ENCODE results near the gene SPEM3.
A peak's percentile ranks its signal among the peaks of the same experiment; 100 is the strongest.
"Not testable (repeated sequence)": the region's sequence is repeated elsewhere in the genome, so short reads cannot be mapped to it uniquely, and the experiment has no call there.

Gene SPEM3

GRCh38 chr17:7443499-7444485 is 15.1 kb downstream of the SPEM3 start:
- DNase-seq: no peak

GRCh38 chr17:7444682-7445618 is 16.3 kb downstream of the SPEM3 start, which contains the start of gene CHRNB1:
TSS of gene CHRNB1 (plus strand) at chr17:7445061. CDS start at chr17:7445128, 67 bp downstream.
- DNase-seq: peak in 1 of 3 experiments; percentile 6

DNA sequence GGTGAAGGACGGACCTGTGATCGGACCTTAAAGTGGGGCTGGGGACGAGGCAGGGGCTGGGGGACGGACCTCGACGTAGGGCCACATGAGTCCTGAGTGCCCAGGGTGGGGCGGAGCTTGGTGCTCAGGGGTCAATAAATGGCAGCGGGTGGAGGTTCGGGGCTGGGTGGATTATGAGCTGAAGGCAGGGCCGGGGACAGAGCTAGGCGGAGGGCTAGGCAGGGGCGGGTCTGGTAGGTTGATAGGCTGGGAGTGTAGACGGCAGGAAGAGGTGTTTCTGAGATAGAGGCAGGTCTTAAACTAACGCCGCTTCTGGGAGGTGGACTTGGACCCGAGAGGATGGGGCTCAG is 16.9 kb downstream of the SPEM3 start:
- no peak for DNase-seq

GRCh38 chr17:7448461-7448860 is 19.8 kb downstream of the SPEM3 start:
- DNase-seq: no peak

DNA sequence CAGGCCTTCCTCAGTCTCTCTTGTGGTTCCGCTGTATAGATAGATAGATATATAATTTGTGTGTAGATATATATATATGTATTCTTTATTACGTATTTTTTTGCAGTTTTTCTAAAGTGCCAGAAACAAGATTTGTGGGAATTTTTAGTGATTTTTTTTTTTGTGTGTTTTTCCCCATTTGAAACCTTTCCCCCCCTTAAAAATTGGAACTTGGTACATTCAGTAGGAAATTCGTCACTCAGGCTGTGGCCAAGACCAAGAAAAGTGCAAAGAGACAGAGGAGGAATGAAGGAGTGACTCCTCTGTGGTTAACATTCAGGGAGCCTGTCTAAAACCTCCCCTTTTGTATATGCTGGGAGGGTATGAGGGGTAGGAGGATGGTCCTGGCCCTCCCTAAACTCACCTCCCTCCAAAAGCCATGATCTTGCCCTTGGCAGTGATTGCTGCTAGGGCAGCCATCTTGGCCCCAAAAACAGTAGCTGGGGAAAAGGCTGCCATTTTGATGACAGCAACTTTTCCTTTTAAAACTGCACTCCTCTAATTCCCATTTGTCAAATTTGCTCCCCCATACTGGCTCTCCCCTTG is 31.4 kb downstream of the SPEM3 start:
- no peak for DNase-seq

DNA sequence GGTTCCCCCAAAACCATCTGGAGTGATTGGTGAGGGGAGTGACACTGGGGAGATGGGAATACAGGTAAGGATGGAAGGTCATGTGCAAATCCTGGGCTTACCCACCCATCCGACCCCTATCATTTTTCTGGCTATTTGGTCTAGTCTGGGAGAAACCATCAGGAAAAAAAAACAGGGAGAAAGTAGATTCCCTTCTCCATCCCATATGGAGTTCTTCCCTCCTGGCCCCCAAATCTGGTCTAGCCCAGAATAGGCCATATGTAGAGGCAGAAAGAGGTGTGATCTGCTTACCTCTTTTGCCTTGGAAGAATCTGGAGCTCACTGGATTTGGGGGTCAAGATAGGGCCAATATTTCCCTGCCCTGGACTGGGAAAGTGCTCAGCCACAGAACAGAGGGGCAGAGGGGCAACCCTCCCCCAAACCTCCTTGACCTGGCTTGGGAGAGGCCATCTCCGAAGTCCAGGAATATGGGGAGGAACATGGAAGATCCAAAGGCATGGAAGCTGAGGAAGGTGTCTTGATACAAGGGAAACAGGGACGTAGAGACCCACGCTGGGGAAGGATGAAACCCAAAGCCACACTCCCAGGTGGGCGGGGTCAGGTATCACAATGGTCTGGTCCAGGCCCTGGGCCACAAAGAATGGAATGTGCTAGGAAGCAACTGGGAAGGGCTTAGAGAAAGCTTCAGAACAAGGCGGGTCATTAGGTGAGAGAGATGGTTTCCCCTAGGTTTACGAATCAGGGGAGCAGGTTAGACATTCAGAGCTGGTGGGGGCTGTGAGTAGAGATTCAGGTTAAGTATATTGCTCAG is 32.4 kb downstream of the SPEM3 start:
- DNase-seq: no peak

DNA sequence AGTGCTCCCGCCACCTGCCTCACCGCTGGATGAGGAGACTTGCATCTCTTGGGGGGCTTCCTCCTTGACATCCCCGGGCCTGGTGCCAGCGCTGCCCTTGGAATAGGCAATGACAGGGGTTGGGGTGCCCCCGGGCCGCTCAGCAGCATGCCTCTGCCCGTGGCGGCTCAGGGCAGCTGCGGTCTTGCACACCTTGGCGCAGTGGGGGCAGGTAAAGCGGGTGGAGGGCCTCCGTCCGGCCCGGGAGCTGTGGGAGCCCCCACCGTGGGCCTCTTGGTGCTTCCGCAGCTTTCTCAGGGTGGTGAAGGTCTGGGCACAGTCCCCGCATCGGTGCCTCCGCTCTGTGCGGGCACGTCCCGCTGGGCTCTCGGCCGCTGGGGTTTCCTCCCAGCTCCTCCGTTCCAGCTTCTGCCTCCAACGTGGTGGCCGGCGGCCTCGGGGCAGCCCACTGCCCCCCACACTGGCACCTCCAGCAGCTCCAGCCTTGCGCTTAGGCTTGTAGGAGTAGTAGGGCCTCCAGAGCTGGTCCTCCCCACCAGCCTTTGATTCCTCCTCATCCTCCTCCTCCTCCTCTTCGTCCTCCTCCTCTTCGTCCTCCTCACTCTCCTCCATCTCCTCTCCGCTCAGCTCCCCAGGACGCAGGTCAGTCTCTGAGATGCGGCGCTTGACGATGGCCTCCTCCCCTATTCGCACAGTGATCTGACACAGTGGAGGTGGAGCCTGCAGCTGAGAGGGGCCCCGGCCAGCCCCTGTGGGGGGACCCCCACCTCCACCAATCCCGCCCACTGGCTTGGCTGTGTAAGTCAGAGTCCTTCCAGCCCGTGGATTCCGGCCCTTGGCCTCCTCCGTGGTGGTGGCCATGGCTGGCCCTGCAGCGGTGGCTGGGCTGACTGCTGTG is 34.1 kb downstream of the SPEM3 start:
- no peak for DNase-seq

- DNase-seq: no peak
Observed at GRCh38 chr17:7463372-7463846, 34.8 kb downstream of the SPEM3 start.

- DNase-seq: no peak
Observed at GRCh38 chr17:7464081-7464480, 35.4 kb downstream of the SPEM3 start.

DNA sequence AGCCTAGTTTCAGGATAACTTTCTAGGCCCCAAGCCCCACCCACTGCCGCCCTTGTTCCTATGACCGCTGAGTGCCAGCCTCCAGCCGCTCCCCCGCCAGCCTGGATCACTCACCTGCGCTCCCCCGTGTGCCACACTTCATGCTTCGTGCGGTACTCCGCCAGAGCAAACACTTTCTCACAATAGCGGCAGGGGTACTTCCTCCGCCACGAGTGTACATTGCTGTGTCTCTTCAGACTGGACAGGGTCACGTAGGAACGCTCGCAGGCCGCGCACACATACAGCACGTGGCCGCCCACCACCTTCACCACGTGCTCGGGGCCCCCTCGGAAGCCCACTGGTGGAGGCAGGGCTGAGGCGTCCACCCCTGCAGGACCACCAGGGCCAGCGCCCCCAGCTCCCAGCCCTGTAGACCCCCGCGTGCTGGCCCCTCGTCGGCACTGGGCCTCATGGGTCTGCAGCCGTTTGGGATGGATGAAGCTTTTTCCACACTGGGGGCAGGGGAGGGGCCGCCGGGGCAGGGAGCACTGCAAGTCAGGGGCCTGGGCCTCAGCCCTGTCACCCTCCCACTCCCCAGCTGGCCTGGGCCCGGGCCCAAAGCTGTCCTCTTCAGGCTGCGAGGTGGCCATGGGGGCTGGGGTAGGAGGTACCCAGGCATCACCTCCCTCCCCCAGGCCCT is 37.1 kb downstream of the SPEM3 start:
- no peak for DNase-seq

DNA sequence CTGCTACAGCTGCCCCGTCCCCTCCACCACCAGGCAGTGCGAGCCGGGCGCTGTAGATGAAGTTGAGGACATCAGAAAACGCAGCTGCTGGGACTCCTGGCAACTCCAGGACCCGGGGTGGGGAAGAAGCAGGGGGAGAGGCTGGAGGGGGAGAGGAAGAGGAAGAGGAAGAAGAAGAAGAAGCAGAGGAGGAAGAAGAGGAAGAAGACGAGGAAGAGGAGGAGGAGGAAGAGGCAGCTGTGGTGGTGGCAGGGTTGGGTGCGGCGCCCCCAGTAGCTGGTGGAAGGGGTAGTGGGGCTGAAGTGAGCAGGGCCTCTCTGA is 37.6 kb downstream of the SPEM3 start:
- DNase-seq: no peak

DNA sequence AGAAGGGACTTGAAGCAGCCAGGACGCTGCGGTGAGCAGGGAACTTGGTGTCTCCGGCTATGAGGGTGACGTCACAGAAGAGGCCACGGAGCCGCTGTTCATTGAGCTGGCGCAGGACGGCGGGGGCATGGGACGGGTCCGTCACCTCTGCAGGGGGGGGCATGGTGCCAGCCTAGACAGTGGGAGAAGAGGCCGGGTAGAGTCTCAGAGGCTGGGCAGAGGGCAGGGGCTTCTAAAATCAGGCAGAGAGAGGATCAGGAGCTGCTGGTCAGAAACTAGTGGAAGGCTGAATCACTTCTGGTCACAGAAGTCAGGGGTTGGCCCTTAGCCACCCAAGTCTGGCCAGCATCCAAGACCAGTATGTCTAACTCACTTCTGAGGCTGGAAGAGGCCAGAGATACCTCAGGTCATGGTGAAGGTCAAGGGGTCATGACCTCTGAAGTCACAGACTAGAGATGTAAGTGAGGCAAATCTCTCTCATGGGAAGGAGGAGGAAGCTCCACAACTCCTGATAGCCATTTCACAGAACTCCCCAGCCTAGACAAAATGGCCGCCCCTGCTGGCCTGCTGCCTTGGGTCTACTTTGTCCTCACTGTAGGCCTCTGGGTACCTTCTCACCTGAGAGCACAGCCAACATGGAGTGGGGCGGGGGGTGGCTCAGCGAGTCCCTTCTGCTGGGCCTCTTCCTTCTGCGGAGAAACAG is 38.1 kb downstream of the SPEM3 start:
- DNase-seq: no peak

DNA sequence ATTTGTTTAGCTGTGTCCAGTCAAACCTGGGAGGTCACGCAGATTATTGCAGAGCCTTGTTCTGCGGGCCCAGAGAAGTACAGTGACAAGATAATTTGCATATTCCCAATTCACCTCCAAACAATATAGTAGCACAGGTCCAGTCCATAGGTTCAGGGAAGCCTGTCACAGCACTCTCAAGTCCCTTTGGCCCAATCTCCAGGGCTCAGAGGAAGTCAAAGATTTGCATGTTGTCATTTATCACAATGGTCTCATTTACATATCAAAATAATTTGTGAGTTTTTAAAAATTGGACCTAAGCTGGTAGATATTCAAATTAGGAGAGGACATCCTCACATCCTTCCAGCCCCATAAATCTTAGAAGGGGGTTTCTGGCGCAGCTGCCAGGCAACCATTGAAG is 38.8 kb downstream of the SPEM3 start:
- DNase-seq: no peak

DNA sequence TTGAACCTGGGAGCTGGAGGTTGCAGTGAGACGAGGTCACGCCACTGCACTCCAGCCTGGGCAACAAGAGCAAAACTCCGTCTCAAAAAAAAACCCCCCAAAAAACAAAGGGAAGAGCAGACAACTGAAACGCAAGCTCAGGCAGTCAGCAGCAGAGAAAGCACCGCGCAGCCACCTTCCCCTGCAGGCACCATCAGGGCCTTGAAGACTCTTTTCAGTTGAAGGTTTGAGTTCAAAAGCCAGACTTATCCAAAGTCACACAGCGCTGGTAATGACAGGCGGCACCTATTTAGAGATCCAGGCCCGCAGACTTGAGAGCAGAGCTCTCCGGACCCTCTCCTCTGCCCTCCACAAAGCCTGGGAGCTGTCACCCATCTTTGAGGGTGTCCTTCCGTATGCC is 39.6 kb downstream of the SPEM3 start:
- no peak for DNase-seq

DNA sequence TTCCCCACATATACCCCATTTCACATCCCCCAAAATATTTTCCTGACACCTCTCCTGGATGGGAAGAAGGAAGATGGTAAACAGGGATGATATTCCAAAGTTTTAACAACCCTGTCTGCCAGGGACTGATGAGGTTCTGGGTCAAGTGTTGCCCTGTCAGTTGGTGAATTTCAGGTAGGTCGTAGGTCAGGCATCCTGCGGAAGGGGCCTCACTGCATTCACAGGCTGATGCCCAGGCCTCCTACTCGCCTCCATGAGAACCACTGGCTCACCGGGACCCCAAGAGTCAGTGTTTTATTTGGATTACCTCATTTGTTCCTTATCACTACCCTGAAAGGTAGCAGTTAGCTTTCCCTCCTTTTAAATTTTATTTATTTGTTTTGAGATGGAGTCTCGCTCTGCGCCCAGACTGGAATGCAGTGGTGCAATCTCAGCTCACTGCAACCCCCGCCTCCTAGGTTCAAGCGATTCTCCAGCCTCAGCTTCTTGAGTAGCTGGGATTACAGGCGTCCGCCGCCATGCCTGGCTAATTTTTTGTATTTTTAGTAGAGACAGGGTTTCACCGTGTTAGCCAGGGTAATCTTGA is 40.2 kb downstream of the SPEM3 start:
- no peak for DNase-seq

DNA sequence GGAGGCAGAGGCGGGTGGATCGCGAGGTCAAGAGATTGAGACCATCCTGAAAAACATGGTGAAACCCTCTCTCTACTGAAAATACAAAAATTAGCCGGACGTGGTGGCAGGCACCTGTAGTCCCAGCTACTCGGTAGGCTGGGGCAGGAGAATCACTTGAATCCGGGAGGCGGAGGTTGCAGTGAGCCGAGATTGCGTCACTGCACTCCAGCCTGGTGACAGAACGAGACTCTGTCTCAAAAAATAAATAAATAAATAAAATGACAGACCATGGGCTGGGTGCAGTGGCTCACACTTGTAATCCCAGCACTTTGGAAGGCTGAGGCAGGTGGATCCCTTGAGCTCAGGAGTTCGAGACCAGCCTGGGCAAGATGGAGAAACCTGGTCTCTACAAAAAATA is 41.2 kb downstream of the SPEM3 start:
- not testable (repeated sequence) for DNase-seq

- DNase-seq: not testable (repeated sequence)
Observed at GRCh38 chr17:7470457-7470973, 41.9 kb downstream of the SPEM3 start.

DNA sequence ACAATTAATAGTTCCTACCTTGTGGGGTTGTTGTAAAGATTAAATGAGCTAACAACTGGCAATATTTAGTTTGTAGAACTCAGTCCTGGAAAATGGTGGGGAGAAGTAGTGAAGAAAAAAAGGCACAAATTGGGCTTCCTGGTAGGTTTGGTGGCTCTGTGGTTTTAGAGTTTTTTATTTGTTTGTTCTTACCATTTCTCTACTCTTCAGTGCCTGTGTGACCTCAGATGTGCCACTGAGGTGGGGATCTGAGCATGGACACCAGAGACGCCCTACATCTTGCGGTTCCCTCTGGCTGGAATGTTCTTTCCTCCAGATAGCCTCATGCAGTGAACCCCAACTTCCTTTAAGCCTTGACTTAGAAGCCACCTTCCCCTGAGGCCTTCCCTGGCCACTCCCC is 43.1 kb downstream of the SPEM3 start:
- no peak for DNase-seq

DNA sequence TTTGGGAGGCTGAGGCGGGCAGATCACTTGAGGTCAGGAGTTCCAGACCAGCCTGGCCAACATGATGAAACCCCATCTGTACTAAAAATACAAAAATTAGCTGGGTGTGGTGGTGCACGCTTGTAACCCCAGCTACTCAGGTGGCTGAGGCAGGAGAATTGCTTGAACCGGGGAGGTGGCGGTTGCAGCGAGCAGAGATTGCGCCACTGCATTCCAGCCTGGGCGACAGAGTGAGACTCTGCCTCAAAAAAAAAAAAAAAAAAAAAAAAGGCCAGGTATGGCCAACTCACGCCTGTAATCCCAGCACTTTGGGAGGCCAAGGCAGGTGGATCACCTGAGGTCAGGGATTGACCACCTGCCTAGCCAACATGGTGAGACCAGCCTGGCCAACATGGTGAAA is 46.1 kb downstream of the SPEM3 start:
- DNase-seq: not testable (repeated sequence)
